PC-9 (cell line): ENCODE results near the gene ALDH3B2. TPM values are rescaled to one million over a fixed set of nuclear protein-coding genes. Genes with fewer than 3 reads are reported as not detected.
"Not testable (repeated sequence)": the region's sequence is repeated elsewhere in the genome, so short reads cannot be mapped to it uniquely, and the experiment has no call there.

Experiments
- BruUV-seq: library from RNA; stranded (reverse); fragments of 400-500 nt; replicated peaks from 2 replicates; lab custom pipeline; 2021; lab: Mats Ljungman, UMichigan
- CTCF ChIA-PET: fragments of 300-600 bp; sonication (Branson Sonifier 250); formaldehyde crosslinking; loops from one replicate; lab custom pipeline; 2022; ENCODE audit warnings: antibody characterized with exemption; lab: Charles Lee
- POLR2A ChIA-PET: fragments of 300-600 bp; sonication (Branson Sonifier 250); formaldehyde crosslinking; loops from one replicate; lab custom pipeline; 2022; ENCODE audit warnings: antibody characterized with exemption; ENCODE audit not compliant: unreplicated experiment; lab: Charles Lee
- DNase-seq, 2 experiments: peaks; one replicate each; pipeline versions ENCODE4 v3.0.0 to v3.0.0-alpha.2; 2015 to 2022; ENCODE audit warnings: mixed read lengths in 1 of 2
- H2AFZ ChIP-seq: fragments of 200-600 bp; sonication (generic); 2 replicates; pipeline ENCODE4 v1.8.1; 2017; ENCODE audit warnings: antibody characterized with exemption
- H3F3A ChIP-seq: fragments of 200-600 bp; sonication (generic); 2 replicates; pipeline ENCODE4 v1.8.1; 2017; ENCODE audit warnings: antibody characterized with exemption, mild to moderate bottlenecking, low read depth; ENCODE audit not compliant: insufficient read depth
- H3K27ac ChIP-seq: fragments of 200-600 bp; sonication (generic); 2 replicates; pipeline ENCODE4 v1.6.1; 2016; ENCODE audit warnings: mixed run types
- H3K27me3 ChIP-seq: fragments of 200-600 bp; sonication (generic); 2 replicates; pipeline ENCODE4 v1.6.1; 2016; ENCODE audit warnings: low read depth, mixed run types; ENCODE audit not compliant: insufficient read depth
- H3K36me3 ChIP-seq: fragments of 200-600 bp; sonication (generic); 2 replicates; pipeline ENCODE4 v1.6.1; 2016; ENCODE audit warnings: low read depth, mixed run types
- H3K4me1 ChIP-seq: fragments of 200-600 bp; sonication (generic); replicated peaks from 2 replicates; pipeline ENCODE4 v1.6.1; 2016; ENCODE audit warnings: mixed run types; ENCODE audit not compliant: insufficient read depth
- H3K4me2 ChIP-seq: fragments of 200-600 bp; sonication (generic); 2 replicates; pipeline ENCODE4 v1.6.1; 2017; ENCODE audit warnings: mixed run types
- H3K4me3 ChIP-seq: fragments of 200-600 bp; sonication (generic); 2 replicates; pipeline ENCODE4 v1.6.1; 2016; ENCODE audit warnings: mixed run types
- H3K79me2 ChIP-seq: fragments of 200-600 bp; sonication (generic); 2 replicates; pipeline ENCODE4 v1.6.1; 2017; ENCODE audit warnings: low read depth, mixed run types
- H3K9me2 ChIP-seq: fragments of 200-600 bp; sonication (generic); 2 replicates; pipeline ENCODE4 v1.8.1; 2017; ENCODE audit warnings: mild to moderate bottlenecking; ENCODE audit not compliant: insufficient read depth
- H3K9me3 ChIP-seq: fragments of 200-600 bp; sonication (generic); 2 replicates; pipeline ENCODE4 v1.8.1; 2016; ENCODE audit warnings: low read depth; ENCODE audit not compliant: insufficient read depth
- H4K20me1 ChIP-seq: fragments of 200-600 bp; sonication (generic); 2 replicates; pipeline ENCODE4 v1.8.1; 2017; ENCODE audit not compliant: insufficient read depth
- CTCF ChIP-seq: fragments of 200-600 bp; sonication (generic); conservative IDR thresholded peaks from 2 replicates; pipeline ENCODE4 v1.6.1; 2017; ENCODE audit warnings: mixed run types, antibody characterized with exemption, mild to moderate bottlenecking, moderate library complexity
- EZH2 ChIP-seq: fragments of 200-600 bp; sonication (generic); IDR thresholded peaks from 2 replicates; pipeline ENCODE4 v1.8.0; 2017; ENCODE audit warnings: antibody characterized with exemption, low read depth
- intact Hi-C: fragments of 100-400 bp; cut with micrococcal nuclease; formaldehyde crosslinking; loops from one replicate; pipeline ENCODE4 v1.10.0; 2022; ENCODE audit not compliant: unreplicated experiment
- total RNA-seq: library from RNA; stranded (reverse); gene quantifications from 2 replicates; pipeline ENCODE4 v1.2.3, GENCODE V29; 2021

Gene ALDH3B2
- total RNA-seq, 1 experiment from 2014 or later = 9.8 TPM

- intact Hi-C loops, H3K36me3 ChIP-seq, H3K4me1 ChIP-seq, H3F3A ChIP-seq, H3K9me3 ChIP-seq, H3K9me2 ChIP-seq, DNase-seq, H3K27ac ChIP-seq, BruUV-seq, H3K27me3 ChIP-seq, H3K4me3 ChIP-seq, H3K79me2 ChIP-seq, H3K4me2 ChIP-seq, H2AFZ ChIP-seq, H4K20me1 ChIP-seq: not testable (repeated sequence)
- ChIA-PET CTCF (interaction anchor here (0.6 kb wide), 1 partner anchor 424 kb away, joined by 11 read pairs; no protein-coding TSS in a partner anchor), POLR2A (interaction anchor here (0.6 kb wide), 1 partner anchor 66 kb away, joined by 6 read pairs; no protein-coding TSS in a partner anchor)
These were observed 54.5 kb downstream of the ALDH3B2 start for GRCh38 chr11:67619683-67620618.

- H3K9me2 ChIP-seq, H3K9me3 ChIP-seq, H3K36me3 ChIP-seq, BruUV-seq, H3K27me3 ChIP-seq, H3K4me1 ChIP-seq, H3K4me2 ChIP-seq, intact Hi-C loops, H3K27ac ChIP-seq, DNase-seq, H4K20me1 ChIP-seq, H3K79me2 ChIP-seq, H3K4me3 ChIP-seq, H2AFZ ChIP-seq, H3F3A ChIP-seq: not testable (repeated sequence)
- POLR2A ChIA-PET = interaction anchor here (0.6 kb wide), 1 partner anchor 65 kb away, joined by 6 read pairs; no protein-coding TSS in a partner anchor
- CTCF ChIA-PET = interaction anchor here (0.6 kb wide), 1 partner anchor 425 kb away, joined by 11 read pairs; no protein-coding TSS in a partner anchor
These were observed 55.3 kb downstream of the ALDH3B2 start for GRCh38 chr11:67618901-67619659.

GRCh38 chr11:67617243-67617953, 57.0 kb downstream of the ALDH3B2 start:
- ChIA-PET POLR2A (interaction anchor here (0.6 kb wide), 2 partner anchors 32 to 186 kb away, joined by 3 to 8 read pairs; no protein-coding TSS in a partner anchor), CTCF (interaction anchor here (0.7 kb wide), 1 partner anchor 289 kb away, joined by 3 read pairs; no protein-coding TSS in a partner anchor)
- no TSS peak for BruUV-seq
- H4K20me1 ChIP-seq = no peaks in the 10 kb centered on the region
- no peaks in the 10 kb centered on the region for H3K9me2 ChIP-seq
- H3K36me3 ChIP-seq = no peaks in the 10 kb centered on the region
- H3K9me3 ChIP-seq = no peaks in the 10 kb centered on the region
- no peak overlapping the region for H3K4me2 ChIP-seq
- no peak overlapping the region for H2AFZ ChIP-seq
- H3K27me3 ChIP-seq = no peaks in the 10 kb centered on the region
- DNase-seq = no peak
- intact Hi-C loops = no loop called here
- H3K79me2 ChIP-seq = no peaks in the 10 kb centered on the region
- H3F3A ChIP-seq = peaks cover 4% of the 10 kb centered on the region; the same call in 1 of the 2 replicates
- no peak for TF ChIP-seq EZH2
- no peak for TF ChIP-seq CTCF
- H3K27ac ChIP-seq = no peak overlapping the region
- no peaks in the 10 kb centered on the region for H3K4me1 ChIP-seq
- H3K4me3 ChIP-seq = no peak overlapping the region
